GM12864 (cell line): ENCODE results near the gene SLC29A4.

Source experiments
- DNase-seq: peaks from one replicate; pipeline ENCODE4 v3.0.0-alpha.2; 2011; ENCODE audit warnings: low read depth
- H3K4me3 ChIP-seq: 2 replicates; pipeline ENCODE4 v1.5.1; 2011; ENCODE audit warnings: mild to moderate bottlenecking, low read depth, low read length, control low read depth
- CTCF ChIP-seq: IDR thresholded peaks from 2 replicates; pipeline ENCODE4 v1.5.1; 2011; ENCODE audit warnings: low read depth, mild to moderate bottlenecking, moderate library complexity, low read length, control low read depth, inconsistent platforms; ENCODE audit errors: missing control alignments

Gene SLC29A4

GRCh38 chr7:5349437-5350173 lies 66.9 kb downstream of the SLC29A4 start:
- no peak for TF ChIP-seq CTCF
- H3K4me3 ChIP-seq, result no peak overlapping the region
- no peak for DNase-seq

- no peak overlapping the region for H3K4me3 ChIP-seq
- no peak for DNase-seq
- no peak for TF ChIP-seq CTCF
Observed at GRCh38 chr7:5350174-5350463, 67.4 kb downstream of the SLC29A4 start.

GRCh38 chr7:5350600-5351385 lies 68.0 kb downstream of the SLC29A4 start:
- H3K4me3 ChIP-seq, result no peak overlapping the region
- TF ChIP-seq CTCF, result no peak
- no peak for DNase-seq

- DNase-seq, result no peak
- no peak for TF ChIP-seq CTCF
- no peak overlapping the region for H3K4me3 ChIP-seq
Observed at GRCh38 chr7:5351507-5352265, 68.9 kb downstream of the SLC29A4 start.

DNA sequence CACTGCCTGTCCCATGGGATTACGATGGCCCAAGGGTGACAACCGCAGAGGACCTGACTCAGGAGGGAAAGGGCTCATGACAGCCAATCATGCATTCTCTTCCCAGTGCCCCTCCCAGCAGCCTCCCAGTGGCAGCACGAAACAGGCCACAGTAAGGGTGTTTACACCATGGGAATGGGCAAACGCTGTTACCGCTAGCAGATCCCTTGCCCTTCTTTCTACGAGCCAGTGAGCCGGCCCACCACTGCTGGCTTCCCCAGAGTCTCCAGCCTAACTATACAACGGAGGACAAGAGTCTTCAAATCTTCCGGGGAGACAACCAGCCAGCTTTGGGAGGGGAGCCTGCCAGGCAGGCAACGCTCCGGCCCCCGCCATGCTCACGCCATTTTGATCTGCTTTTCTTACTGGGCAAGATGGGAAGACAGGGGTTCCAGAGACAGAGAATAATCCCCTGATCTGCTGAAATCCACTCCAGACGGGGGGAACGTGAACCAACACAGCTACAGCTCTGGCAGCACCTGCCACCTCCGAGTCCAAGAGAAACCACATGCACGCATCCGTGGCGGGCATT lies 69.8 kb downstream of the SLC29A4 start:
- H3K4me3 ChIP-seq, result no peak overlapping the region
- no peak for DNase-seq
- no peak for TF ChIP-seq CTCF

GRCh38 chr7:5354460-5355232 lies 71.9 kb downstream of the SLC29A4 start:
- no peak overlapping the region for H3K4me3 ChIP-seq
- no peak for DNase-seq
- no peak for TF ChIP-seq CTCF
